H9 (cell line): ENCODE measurements around the gene VARS1. TPM values are rescaled to one million over a fixed set of nuclear protein-coding genes. Genes with fewer than 3 reads are reported as not detected.

Experiments used
- DNase-seq: peaks from one replicate; pipeline ENCODE4 v3.0.0-alpha.2; 2017
- H2AFZ ChIP-seq: one replicate; pipeline ENCODE4 v1.6.1; 2013; ENCODE audit warnings: mild to moderate bottlenecking, low read length, control low read depth, moderate library complexity
- H2AK5ac ChIP-seq: 2 replicates; pipeline ENCODE4 v1.6.1; 2013; ENCODE audit warnings: low read length, control low read depth, mixed read lengths; ENCODE audit not compliant: insufficient read length
- H2BK120ac ChIP-seq: one replicate; pipeline ENCODE4 v1.6.1; 2013; ENCODE audit warnings: low read depth, mild to moderate bottlenecking, low read length, control low read depth, inconsistent platforms; ENCODE audit not compliant: poor library complexity, severe bottlenecking
- H2BK12ac ChIP-seq: 2 replicates; pipeline ENCODE4 v1.6.1; 2013; ENCODE audit warnings: low read length, control low read depth, mixed read lengths, low read depth; ENCODE audit not compliant: insufficient read length
- H2BK15ac ChIP-seq: 2 replicates; pipeline ENCODE4 v1.6.1; 2013; ENCODE audit warnings: low read depth, low read length, control low read depth
- H2BK20ac ChIP-seq: one replicate; pipeline ENCODE4 v1.6.1; 2013; ENCODE audit warnings: low read depth, mild to moderate bottlenecking, low read length, control low read depth, inconsistent platforms; ENCODE audit not compliant: poor library complexity, severe bottlenecking
- H2BK5ac ChIP-seq: 2 replicates; pipeline ENCODE4 v1.6.1; 2013; ENCODE audit warnings: low read length, control low read depth, mixed read lengths; ENCODE audit not compliant: insufficient read length
- H3K14ac ChIP-seq: 2 replicates; pipeline ENCODE4 v1.6.1; 2013; ENCODE audit warnings: low read length, control low read depth; ENCODE audit not compliant: insufficient read depth
- H3K18ac ChIP-seq: 2 replicates; pipeline ENCODE4 v1.6.1; 2013; ENCODE audit warnings: low read depth, mild to moderate bottlenecking, mixed read lengths, low read length, control low read depth; ENCODE audit not compliant: insufficient read length
- H3K23ac ChIP-seq: 2 replicates; pipeline ENCODE4 v1.6.1; 2013; ENCODE audit warnings: low read length, control low read depth, mixed read lengths, low read depth; ENCODE audit not compliant: insufficient read length
- H3K23me2 ChIP-seq: 2 replicates; pipeline ENCODE4 v1.6.1; 2013; ENCODE audit warnings: low read depth, mild to moderate bottlenecking, mixed read lengths, low read length, control low read depth; ENCODE audit not compliant: insufficient read length, poor library complexity, severe bottlenecking
- H3K27ac ChIP-seq: 2 replicates; pipeline ENCODE4 v1.5.1; 2013; ENCODE audit warnings: low read length, control low read depth, mixed read lengths, low read depth; ENCODE audit not compliant: insufficient read length
- H3K27me3 ChIP-seq: 2 replicates; pipeline ENCODE4 v1.6.1; 2013; ENCODE audit warnings: low read length, control low read depth, inconsistent platforms; ENCODE audit not compliant: insufficient read depth
- H3K4ac ChIP-seq: 2 replicates; pipeline ENCODE4 v1.6.1; 2013; ENCODE audit warnings: low read depth, mild to moderate bottlenecking, control low read depth, inconsistent platforms, low read length, moderate library complexity
- H3K4me1 ChIP-seq: 2 replicates; pipeline ENCODE4 v1.6.1; 2013; ENCODE audit warnings: low read length, control low read depth, inconsistent platforms; ENCODE audit not compliant: insufficient read depth
- H3K4me2 ChIP-seq: 2 replicates; pipeline ENCODE4 v1.6.1; 2013; ENCODE audit warnings: low read length, control low read depth, mixed read lengths; ENCODE audit not compliant: insufficient read length, insufficient read depth
- H3K56ac ChIP-seq: 2 replicates; pipeline ENCODE4 v1.6.1; 2013; ENCODE audit warnings: low read depth, mild to moderate bottlenecking, mixed read lengths, low read length, control low read depth; ENCODE audit not compliant: insufficient read length
- H3K79me1 ChIP-seq: 2 replicates; pipeline ENCODE4 v1.6.1; 2013; ENCODE audit warnings: low read depth, mild to moderate bottlenecking, moderate library complexity, low read length, control low read depth, inconsistent platforms; ENCODE audit not compliant: insufficient read depth, poor library complexity, severe bottlenecking
- H3K79me2 ChIP-seq: 2 replicates; pipeline ENCODE4 v1.6.1; 2013; ENCODE audit warnings: low read length, control low read depth, inconsistent platforms; ENCODE audit not compliant: insufficient read depth
- H3K9ac ChIP-seq: 2 replicates; pipeline ENCODE4 v1.6.1; 2013; ENCODE audit warnings: low read length, control low read depth, mixed read lengths; ENCODE audit not compliant: insufficient read length; ENCODE audit errors: extremely low read depth
- H3K9me3 ChIP-seq: one replicate; pipeline ENCODE4 v1.6.1; 2013; ENCODE audit warnings: low read depth, low read length, inconsistent platforms; ENCODE audit not compliant: control insufficient read depth
- H3T11ph ChIP-seq: one replicate; pipeline ENCODE4 v1.6.1; 2013; ENCODE audit warnings: mild to moderate bottlenecking, low read length, control low read depth, inconsistent platforms
- H4K20me1 ChIP-seq: one replicate; pipeline ENCODE4 v1.6.1; 2013; ENCODE audit not compliant: control insufficient read depth, insufficient read length, insufficient read depth
- H4K5ac ChIP-seq: 2 replicates; pipeline ENCODE4 v1.6.1; 2013; ENCODE audit warnings: low read depth, mild to moderate bottlenecking, mixed read lengths, low read length, control low read depth; ENCODE audit not compliant: insufficient read length
- H4K8ac ChIP-seq: replicated peaks from 2 replicates; pipeline ENCODE4 v1.6.1; 2013; ENCODE audit warnings: low read length, control low read depth, mixed read lengths, low read depth; ENCODE audit not compliant: insufficient read length
- H4K91ac ChIP-seq: 2 replicates; pipeline ENCODE4 v1.6.1; 2013; ENCODE audit warnings: low read depth, mild to moderate bottlenecking, moderate library complexity, mixed read lengths, low read length, control low read depth; ENCODE audit not compliant: insufficient read length
- H3K27ac Mint-ChIP-seq, 3 experiments: 2 replicates in 2 of 3; 3 replicates in 1 of 3; pipeline ENCODE4 v1.8.0; 2020 to 2021; ENCODE audit warnings: mixed read lengths in 3 of 3, mild to moderate bottlenecking in 1 of 3, moderate library complexity in 1 of 3
- H3K27me3 Mint-ChIP-seq: 2 replicates; pipeline ENCODE4 v1.8.0; 2021; ENCODE audit warnings: low read depth, mild to moderate bottlenecking, moderate library complexity, mixed read lengths
- H3K36me3 Mint-ChIP-seq, 3 experiments: 2 replicates in 2 of 3; 3 replicates in 1 of 3; pipeline ENCODE4 v1.8.0; 2020 to 2021; ENCODE audit warnings: low read depth in 3 of 3, mixed read lengths in 3 of 3; ENCODE audit not compliant: insufficient read depth in 1 of 3
- H3K4me1 Mint-ChIP-seq, 2 experiments: 2 replicates each; pipeline ENCODE4 v1.8.0; 2020; ENCODE audit warnings: mixed read lengths in 2 of 2
- H3K4me3 Mint-ChIP-seq, 2 experiments: 2 replicates in 1 of 2; 3 replicates in 1 of 2; pipeline ENCODE4 v1.8.0; 2020 to 2021; ENCODE audit warnings: mild to moderate bottlenecking in 2 of 2, mixed read lengths in 2 of 2, moderate library complexity in 1 of 2
- H3K9me3 Mint-ChIP-seq, 2 experiments: 2 replicates in 1 of 2; 3 replicates in 1 of 2; pipeline ENCODE4 v1.8.0; 2020; ENCODE audit warnings: mild to moderate bottlenecking in 2 of 2, mixed read lengths in 2 of 2, moderate library complexity in 1 of 2
- CTCF ChIP-seq: fragments of 200-600 bp; sonication (generic); conservative IDR thresholded peaks from 3 replicates; pipeline ENCODE4 v1.8.0; 2021; ENCODE audit warnings: antibody characterized with exemption, mild to moderate bottlenecking
- WGBS: extraction: QIAGEN DNeasy Blood & Tissue Kit; methylation state at CpG from one replicate; pipeline ENCODE4 v1.1.7; 2013; ENCODE audit warnings: missing lambda C conversion rate, low lambda C conversion rate, mixed read lengths; ENCODE audit not compliant: insufficient read length; ENCODE audit errors: extremely low coverage; 5-methylcytosine and 5-hydroxymethylcytosine counted together
- total RNA-seq: library from RNA; stranded (reverse); gene quantifications from 2 replicates; pipeline ENCODE4 v1.2.1, GENCODE V29; 2021

VARS1 gene
- total RNA-seq, 1 experiment from 2014 or later = 154 TPM

- Histone ChIP-seq H2BK120ac (no peak overlapping the region), H3K23me2 (no peaks in the 10 kb centered on the region), H2AK5ac (no peak overlapping the region), H4K5ac (no peak overlapping the region), H3K14ac (no peak overlapping the region), H2BK12ac (no peak overlapping the region), H4K91ac (no peak overlapping the region), H2BK15ac (no peak overlapping the region), H3K9ac (no peak overlapping the region), H3K27me3 (no peaks in the 10 kb centered on the region), H3K4ac (no peak overlapping the region), H3K56ac (no peak overlapping the region), H3K27ac (no peak overlapping the region), H2AFZ (no peak overlapping the region), H4K8ac (no peak overlapping the region), H3K79me2 (no peaks in the 10 kb centered on the region), H3K4me2 (no peak overlapping the region), H2BK5ac (no peak overlapping the region), H3K23ac (no peak overlapping the region), H3K18ac (no peak overlapping the region), H2BK20ac (no peak overlapping the region), H3K79me1 (no peaks in the 10 kb centered on the region), H3K9me3 (no peaks in the 10 kb centered on the region), H3T11ph (no peak overlapping the region), H3K4me1 (no peaks in the 10 kb centered on the region), H4K20me1 (no peaks in the 10 kb centered on the region)
- no CpG with 5 or more reads among the region's 4 CpGs for WGBS
- Mint-ChIP-seq H3K27me3 (no peaks in the 10 kb centered on the region), H3K4me1 (peaks cover 5 to 10% of the 10 kb centered on the region in 2 experiments; a peak in 3 of 4 replicates), H3K36me3 (peaks cover 12 to 26% (median 12%) of the 10 kb centered on the region in 3 experiments; a peak in 6 of 7 replicates), H3K9me3 (no peaks in the 10 kb centered on the region), H3K27ac (peak overlapping the region in 1 of 3 experiments; percentile 73; a peak in 2 of 7 replicates), H3K4me3 (no peak overlapping the region)
- no peak for DNase-seq
- TF ChIP-seq CTCF = peak; percentile 11; the same call in 1 of the 3 replicates
Measured at GRCh38 chr6:31775184-31775583, 20.4 kb downstream of the VARS1 start.
